Activated CD4-positive, alpha-beta T cell treated with anti-CD3 and anti-CD28 coated beads, Interleukin-2, amount 10 ng/mL, durations not matched to agents 24 days and 14 days (primary cell): Measurements from ENCODE around the gene CCDC188. TPM values are rescaled to one million over a fixed set of nuclear protein-coding genes. Genes with fewer than 3 reads are reported as not detected.

ENCODE experiments used
- DNase-seq: peaks from one replicate; pipeline ENCODE4 v3.0.0; 2022
- H3K27ac Mint-ChIP-seq: one replicate; pipeline ENCODE4 v1.8.0; 2022; ENCODE audit warnings: mild to moderate bottlenecking, mixed read lengths
- H3K27me3 Mint-ChIP-seq: one replicate; pipeline ENCODE4 v1.8.0; 2022; ENCODE audit warnings: mixed read lengths
- H3K36me3 Mint-ChIP-seq: one replicate; pipeline ENCODE4 v1.8.0; 2022; ENCODE audit warnings: low read depth, mild to moderate bottlenecking, mixed read lengths
- H3K4me1 Mint-ChIP-seq: one replicate; pipeline ENCODE4 v1.8.0; 2021; ENCODE audit warnings: mixed read lengths
- H3K4me3 Mint-ChIP-seq: one replicate; pipeline ENCODE4 v1.8.0; 2022; ENCODE audit warnings: mild to moderate bottlenecking, moderate library complexity, mixed read lengths
- H3K9me3 Mint-ChIP-seq: one replicate; pipeline ENCODE4 v1.8.0; 2021; ENCODE audit warnings: mixed read lengths
- intact Hi-C: fragments of 100-400 bp; cut with micrococcal nuclease; formaldehyde crosslinking; loops from one replicate; pipeline ENCODE4 v1.15.1; 2023
- total RNA-seq: library from RNA; stranded (reverse); gene quantifications from 2 replicates; pipeline ENCODE4 v1.2.3, GENCODE V29; 2022

Gene CCDC188
- total RNA-seq, 1 donor from 2014 or later = not detected

GRCh38 chr22:20106849-20107237, 44.0 kb downstream of the CCDC188 start:
- H3K27ac Mint-ChIP-seq = peak overlapping the region; percentile 29

DNA sequence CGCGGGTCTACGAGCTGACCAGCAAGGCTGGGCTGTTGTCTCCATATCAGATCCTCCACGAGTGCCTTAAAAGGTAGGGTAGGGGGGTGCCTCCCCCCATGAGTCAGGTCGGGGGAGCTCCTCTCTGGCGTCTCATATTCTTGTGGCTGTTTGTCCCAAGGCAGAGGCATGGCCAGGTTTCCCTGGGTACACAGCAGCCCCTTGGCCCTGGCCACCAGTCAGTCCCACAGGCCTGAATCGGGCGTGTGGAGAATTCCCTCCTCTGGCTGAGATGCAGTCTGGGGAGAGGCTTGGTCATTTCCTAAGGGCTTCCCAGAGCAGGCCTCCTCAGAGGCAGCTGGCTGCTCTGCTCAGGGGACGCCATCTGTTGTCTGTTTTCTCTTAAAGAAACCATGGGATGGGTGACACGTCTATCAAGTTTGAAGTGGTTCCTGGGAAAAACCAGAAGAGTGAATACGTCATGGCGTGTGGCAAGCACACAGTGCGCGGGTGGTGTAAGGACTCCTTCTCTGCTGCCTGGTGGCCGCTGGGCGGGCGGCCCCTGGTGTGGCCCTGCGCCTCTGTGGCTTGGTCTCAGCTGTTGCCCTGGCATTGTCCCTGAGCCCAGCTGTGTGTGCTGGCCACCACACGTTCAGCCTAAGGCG, 44.5 kb downstream of the CCDC188 start:
- no peak overlapping the region for H3K4me3 Mint-ChIP-seq
- H3K27ac Mint-ChIP-seq = no peak overlapping the region
- H3K36me3 Mint-ChIP-seq = peaks cover 56% of the 10 kb centered on the region
- H3K9me3 Mint-ChIP-seq = no peaks in the 10 kb centered on the region
- DNase-seq = no peak
- intact Hi-C loops = no loop called here
- peaks cover 24% of the 10 kb centered on the region for H3K4me1 Mint-ChIP-seq
- no peaks in the 10 kb centered on the region for H3K27me3 Mint-ChIP-seq

More at GRCh38 chr22:20106849-20107237, 44.0 kb downstream of the CCDC188 start:
- no peak for DNase-seq
- Mint-ChIP-seq H3K36me3 (peaks cover 53% of the 10 kb centered on the region), H3K4me3 (no peak overlapping the region), H3K4me1 (peaks cover 24% of the 10 kb centered on the region), H3K9me3 (no peaks in the 10 kb centered on the region), H3K27me3 (no peaks in the 10 kb centered on the region)
- intact Hi-C loops = no loop called here

GRCh38 chr22:20105456-20106204, 45.2 kb downstream of the CCDC188 start:
- Mint-ChIP-seq H3K27me3 (no peaks in the 10 kb centered on the region), H3K36me3 (peaks cover 54% of the 10 kb centered on the region), H3K27ac (no peak overlapping the region), H3K9me3 (no peaks in the 10 kb centered on the region), H3K4me1 (peaks cover 24% of the 10 kb centered on the region), H3K4me3 (no peak overlapping the region)
- DNase-seq = no peak
- intact Hi-C loops = no loop called here

- no peaks in the 10 kb centered on the region for H3K27me3 Mint-ChIP-seq
- H3K36me3 Mint-ChIP-seq = peaks cover 61% of the 10 kb centered on the region
- peak overlapping the region; percentile 24 for H3K4me3 Mint-ChIP-seq
- peak overlapping the region; percentile 94 for H3K27ac Mint-ChIP-seq
- DNase-seq = no peak
- intact Hi-C loops = no loop called here
- H3K9me3 Mint-ChIP-seq = peaks cover under 1% of the 10 kb centered on the region
- H3K4me1 Mint-ChIP-seq = peaks cover 52% of the 10 kb centered on the region
These were observed 48.6 kb downstream of the CCDC188 start for GRCh38 chr22:20102203-20102780.

DNA sequence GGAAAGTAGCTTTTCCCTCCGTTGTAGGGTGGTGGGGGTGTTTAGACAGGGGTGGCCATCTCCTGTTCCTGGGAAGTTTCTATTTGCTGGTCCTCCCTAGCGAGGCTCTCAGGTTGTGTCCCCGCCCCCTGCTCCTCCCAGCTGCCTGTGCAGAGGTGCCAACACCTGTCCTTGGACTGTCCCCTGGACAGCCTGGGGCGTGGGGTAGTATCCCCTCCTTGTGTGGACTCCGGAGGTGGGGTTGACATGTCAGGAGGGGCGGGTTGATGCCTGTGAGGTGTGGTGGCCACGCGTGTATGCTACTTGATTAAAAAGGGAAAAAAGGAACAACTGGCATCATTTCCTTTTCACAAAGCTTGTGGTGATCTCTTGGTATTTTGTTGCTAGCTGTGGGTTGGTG, 49.2 kb downstream of the CCDC188 start:
- H3K4me1 Mint-ChIP-seq = peaks cover 55% of the 10 kb centered on the region
- H3K27me3 Mint-ChIP-seq = no peaks in the 10 kb centered on the region
- intact Hi-C loops = no loop called here
- H3K36me3 Mint-ChIP-seq = peaks cover 61% of the 10 kb centered on the region
- H3K9me3 Mint-ChIP-seq = peaks cover 4% of the 10 kb centered on the region
- H3K27ac Mint-ChIP-seq = peak overlapping the region; percentile 94
- no peak for DNase-seq
- no peak overlapping the region for H3K4me3 Mint-ChIP-seq

DNA sequence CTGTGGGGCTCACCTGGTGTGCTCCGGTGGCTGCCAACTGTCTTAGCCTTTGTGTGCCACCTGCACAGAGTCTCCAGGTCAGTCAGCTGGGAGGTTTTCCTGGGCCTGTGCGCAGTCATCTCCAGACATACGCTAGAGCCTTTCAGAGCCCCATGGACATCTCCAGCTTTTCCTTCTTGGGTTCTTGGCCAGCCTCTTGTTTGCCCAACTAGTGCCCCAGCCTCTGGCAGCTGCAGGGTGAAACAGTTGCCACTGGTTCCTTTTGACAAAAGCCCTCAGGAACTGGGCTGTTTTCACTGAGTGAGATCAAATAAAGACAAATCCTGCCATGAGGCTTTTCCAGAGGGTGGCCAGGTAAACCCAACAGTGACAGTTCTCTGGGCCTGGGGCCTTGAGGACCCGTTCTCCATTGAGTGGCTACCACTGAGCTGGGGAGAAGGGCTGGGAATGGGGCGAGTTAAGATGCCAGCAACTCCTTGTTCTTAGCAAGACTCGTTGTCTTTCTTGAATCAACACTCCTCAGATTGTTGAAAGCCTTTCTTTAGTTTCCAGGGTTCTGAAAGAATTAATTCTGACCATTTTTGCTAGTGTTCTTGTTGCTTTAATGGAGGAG, 51.6 kb downstream of the CCDC188 start:
- Mint-ChIP-seq H3K27ac (peak overlapping the region; percentile 94), H3K9me3 (peaks cover 9% of the 10 kb centered on the region), H3K4me3 (peak overlapping the region; percentile 77), H3K36me3 (peaks cover 75% of the 10 kb centered on the region), H3K27me3 (no peaks in the 10 kb centered on the region), H3K4me1 (peaks cover 67% of the 10 kb centered on the region)
- no peak for DNase-seq
- intact Hi-C loops = no loop called here

Other genes with a start within 250 kb of the CCDC188 start
- 104 and 110 TPM in 2 replicates for gene COMT, start 209.3 kb downstream of the CCDC188 start, total RNA-seq
- gene TXNRD2, start 209.2 kb downstream of the CCDC188 start, total RNA-seq = 18.4 and 23.5 TPM in 2 replicates
- 2.6 and 4.1 TPM in 2 replicates for gene ARVCF, start 134.2 kb downstream of the CCDC188 start, total RNA-seq
- 27.1 and 31.5 TPM in 2 replicates for gene TANGO2, start 129.9 kb downstream of the CCDC188 start, total RNA-seq
- gene DGCR8, start 70.8 kb downstream of the CCDC188 start, total RNA-seq = 73.2 and 74.2 TPM in 2 replicates
- gene RANBP1, start 35.0 kb downstream of the CCDC188 start, total RNA-seq = 488 and 500 TPM in 2 replicates
- 125 and 135 TPM in 2 replicates for gene TRMT2A, start 33.8 kb downstream of the CCDC188 start, total RNA-seq
- gene ZDHHC8, start 19.3 kb downstream of the CCDC188 start, total RNA-seq = 95.2 and 100 TPM in 2 replicates
- gene RTN4R, start 117.3 kb upstream of the CCDC188 start, total RNA-seq = 1.6 and 1.7 TPM in 2 replicates
- gene DGCR6L, start 169.0 kb upstream of the CCDC188 start, total RNA-seq = 37.2 TPM in 2 replicates
- gene ZNF74, start 243.1 kb upstream of the CCDC188 start, total RNA-seq = 15.6 and 17.0 TPM in 2 replicates